Measurements from ENCODE around the gene RITA1.

Gene RITA1

DNA sequence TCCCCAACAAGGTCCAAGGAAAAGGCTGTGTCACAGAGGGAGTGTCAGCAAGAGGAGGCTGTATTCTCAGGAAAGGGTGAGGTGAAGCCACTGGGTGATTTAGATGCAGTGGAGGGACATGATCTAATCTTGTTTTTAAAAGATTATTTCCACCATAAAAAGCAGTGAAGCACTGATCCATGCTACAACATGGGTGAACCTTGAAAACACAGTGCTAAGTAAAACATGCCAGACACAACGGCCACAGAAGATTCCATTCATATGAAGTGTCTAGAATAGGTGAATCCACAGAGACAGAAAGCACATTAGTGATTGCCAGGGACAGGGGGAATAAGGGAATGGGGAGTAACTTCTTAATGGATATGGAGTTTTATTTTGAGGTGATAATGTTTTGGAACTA is 12.8 kb downstream of the RITA1 start:
- H3F3A ChIP-seq (ENCODE audit: control insufficient read depth, insufficient read depth), result peaks cover 11% of the 10 kb centered on the region
- no peaks in the 10 kb centered on the region for H4K20me1 ChIP-seq (ENCODE audit: control insufficient read depth, insufficient read depth, low read depth, low read length)
- no peaks in the 10 kb centered on the region for H3K9me2 ChIP-seq (replicated peaks; ENCODE audit: control insufficient read depth, low read length)
- no peak overlapping the region for H3K4me3 ChIP-seq (ENCODE audit: low read length)
- TF ChIP-seq EZH2phosphoT487 (IDR thresholded peaks at IDR 0.05; ENCODE audit: borderline replicate concordance, low read length), result no peak
- TF ChIP-seq, protein P1, sequence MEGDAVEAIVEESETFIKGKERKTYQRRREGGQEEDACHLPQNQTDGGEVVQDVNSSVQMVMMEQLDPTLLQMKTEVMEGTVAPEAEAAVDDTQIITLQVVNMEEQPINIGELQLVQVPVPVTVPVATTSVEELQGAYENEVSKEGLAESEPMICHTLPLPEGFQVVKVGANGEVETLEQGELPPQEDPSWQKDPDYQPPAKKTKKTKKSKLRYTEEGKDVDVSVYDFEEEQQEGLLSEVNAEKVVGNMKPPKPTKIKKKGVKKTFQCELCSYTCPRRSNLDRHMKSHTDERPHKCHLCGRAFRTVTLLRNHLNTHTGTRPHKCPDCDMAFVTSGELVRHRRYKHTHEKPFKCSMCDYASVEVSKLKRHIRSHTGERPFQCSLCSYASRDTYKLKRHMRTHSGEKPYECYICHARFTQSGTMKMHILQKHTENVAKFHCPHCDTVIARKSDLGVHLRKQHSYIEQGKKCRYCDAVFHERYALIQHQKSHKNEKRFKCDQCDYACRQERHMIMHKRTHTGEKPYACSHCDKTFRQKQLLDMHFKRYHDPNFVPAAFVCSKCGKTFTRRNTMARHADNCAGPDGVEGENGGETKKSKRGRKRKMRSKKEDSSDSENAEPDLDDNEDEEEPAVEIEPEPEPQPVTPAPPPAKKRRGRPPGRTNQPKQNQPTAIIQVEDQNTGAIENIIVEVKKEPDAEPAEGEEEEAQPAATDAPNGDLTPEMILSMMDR (IDR thresholded peaks at IDR 0.05; ENCODE audit: low read depth, low read length, poor library complexity, severe bottlenecking), result no peak
- no peak overlapping the region for H3K4me2 ChIP-seq (ENCODE audit: low read length)
- H3K36me3 ChIP-seq (ENCODE audit: control insufficient read depth, low read length), result peaks cover 41% of the 10 kb centered on the region
- peaks cover 13% of the 10 kb centered on the region for H3K79me2 ChIP-seq (ENCODE audit: control insufficient read depth, low read length)
- peak overlapping the region; percentile 47 for H3K27ac ChIP-seq (ENCODE audit: low read depth, low read length)
- no peaks in the 10 kb centered on the region for H3K27me3 ChIP-seq (ENCODE audit: control insufficient read depth, low read length)
- H3K4me1 ChIP-seq (ENCODE audit: control insufficient read depth, low read length), result peaks cover 46% of the 10 kb centered on the region
- no peaks in the 10 kb centered on the region for H3K9me3 ChIP-seq (ENCODE audit: control insufficient read depth, insufficient read depth, low read length)

DNA sequence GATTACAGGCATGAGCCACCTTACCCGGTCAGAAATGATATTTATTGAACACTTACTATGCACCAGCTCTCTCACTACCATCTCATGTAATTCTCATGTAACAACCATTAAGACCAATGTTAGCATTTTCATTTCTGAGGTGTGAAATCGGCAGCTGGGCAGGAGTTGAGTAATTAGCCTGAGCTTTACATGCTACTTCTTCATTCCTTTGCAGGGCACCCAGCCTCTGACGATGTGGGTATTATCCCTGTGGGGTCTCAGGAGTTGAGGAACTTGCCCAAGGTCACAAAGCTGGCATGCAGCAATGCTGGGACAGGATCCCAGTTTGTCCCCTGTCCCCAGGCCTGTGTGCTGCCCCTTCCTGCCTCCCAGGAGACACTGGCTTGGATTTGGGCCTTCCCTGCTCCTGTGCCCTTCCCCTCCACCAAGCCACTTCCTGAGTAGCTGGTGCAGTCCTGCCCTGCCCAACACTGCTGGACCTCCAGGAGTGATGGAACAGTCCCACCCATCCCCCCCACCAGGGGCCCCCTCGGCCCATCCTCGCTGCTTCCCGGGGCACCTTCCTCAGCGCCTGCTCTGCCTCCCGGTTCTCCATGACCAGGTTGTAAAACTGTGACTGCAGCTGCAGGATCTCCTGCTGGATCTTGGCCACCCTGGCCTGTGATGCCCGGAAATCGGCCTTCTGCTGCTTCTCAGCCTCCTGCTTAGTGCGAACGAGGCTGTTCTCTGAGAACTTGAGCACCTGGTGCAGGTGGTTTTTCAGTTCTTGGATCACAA is 14.7 kb downstream of the RITA1 start:
- TF ChIP-seq, protein P1 (IDR thresholded peaks at IDR 0.05; ENCODE audit: low read depth, low read length, poor library complexity, severe bottlenecking), result no peak
- TF ChIP-seq EZH2phosphoT487 (IDR thresholded peaks at IDR 0.05; ENCODE audit: borderline replicate concordance, low read length), result no peak
- peaks cover 59% of the 10 kb centered on the region for H3K4me1 ChIP-seq (ENCODE audit: control insufficient read depth, low read length)
- no peaks in the 10 kb centered on the region for H4K20me1 ChIP-seq (ENCODE audit: control insufficient read depth, insufficient read depth, low read depth, low read length)
- H3K9me3 ChIP-seq (ENCODE audit: control insufficient read depth, insufficient read depth, low read length), result no peaks in the 10 kb centered on the region
- H3K4me3 ChIP-seq (ENCODE audit: low read length), result no peak overlapping the region
- peaks cover 19% of the 10 kb centered on the region for H3K79me2 ChIP-seq (ENCODE audit: control insufficient read depth, low read length)
- H3K27me3 ChIP-seq (ENCODE audit: control insufficient read depth, low read length), result no peaks in the 10 kb centered on the region
- no peak overlapping the region for H3K27ac ChIP-seq (ENCODE audit: low read depth, low read length)
- no peaks in the 10 kb centered on the region for H3K9me2 ChIP-seq (replicated peaks; ENCODE audit: control insufficient read depth, low read length)
- H3F3A ChIP-seq (ENCODE audit: control insufficient read depth, insufficient read depth), result peaks cover 8% of the 10 kb centered on the region
- H3K4me2 ChIP-seq (ENCODE audit: low read length), result no peak overlapping the region
- H3K36me3 ChIP-seq (ENCODE audit: control insufficient read depth, low read length), result peaks cover 53% of the 10 kb centered on the region

DNA sequence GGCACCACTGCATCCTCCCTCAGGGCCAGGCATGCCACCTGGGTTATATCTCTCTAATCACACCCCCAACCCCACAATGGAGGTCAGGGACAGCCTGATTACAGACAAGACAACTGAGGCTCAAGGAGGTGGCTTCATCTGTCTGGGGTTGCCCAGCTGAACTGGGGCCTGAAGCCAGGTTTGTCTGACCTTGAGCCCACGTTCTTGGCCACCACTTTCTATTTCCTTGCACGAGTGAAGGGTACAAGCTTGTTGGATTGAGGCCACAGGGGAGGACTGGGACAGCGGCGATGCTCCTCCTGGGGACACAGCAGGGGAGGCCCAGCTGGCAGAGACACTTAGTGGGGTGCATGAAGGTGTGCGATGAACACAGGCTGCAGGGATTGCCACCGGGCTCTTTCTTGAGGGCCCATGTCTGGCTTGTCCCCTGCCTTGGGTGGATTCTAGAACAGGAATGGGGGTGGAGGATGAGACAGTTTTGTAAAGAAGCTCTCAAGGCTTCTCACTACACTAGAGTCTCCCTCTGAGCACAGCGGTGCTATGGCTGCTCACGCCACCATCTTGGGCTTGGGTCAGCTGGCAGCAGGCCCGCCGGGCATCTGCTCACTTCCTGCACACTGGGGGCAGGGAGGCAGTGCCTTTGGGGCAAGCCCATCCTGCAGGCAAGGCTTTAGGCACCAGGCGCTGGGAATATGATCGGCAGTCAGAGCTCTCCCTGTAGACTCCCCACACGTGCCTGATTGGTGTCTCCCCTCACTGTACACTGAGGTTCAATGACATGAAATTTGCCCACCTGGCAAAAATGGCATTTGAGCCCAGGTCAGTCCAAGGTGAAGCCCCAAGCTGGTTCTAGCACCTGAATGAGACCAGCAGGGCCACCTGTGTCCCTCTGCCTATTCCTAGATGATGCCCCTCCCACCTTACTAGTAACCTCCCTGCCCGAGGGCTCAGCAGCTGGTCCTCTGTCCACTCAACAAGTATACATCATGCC is 16.0 kb downstream of the RITA1 start:
- Histone ChIP-seq H3K4me1 (ENCODE audit: control insufficient read depth, low read length) (peaks cover 70% of the 10 kb centered on the region), H3K9me3 (ENCODE audit: control insufficient read depth, insufficient read depth, low read length) (no peaks in the 10 kb centered on the region), H4K20me1 (ENCODE audit: control insufficient read depth, insufficient read depth, low read depth, low read length) (no peaks in the 10 kb centered on the region), H3K27me3 (ENCODE audit: control insufficient read depth, low read length) (no peaks in the 10 kb centered on the region), H3K9me2 (replicated peaks; ENCODE audit: control insufficient read depth, low read length) (no peaks in the 10 kb centered on the region), H3K79me2 (ENCODE audit: control insufficient read depth, low read length) (peaks cover 23% of the 10 kb centered on the region), H3K4me2 (ENCODE audit: low read length) (no peak overlapping the region), H3K36me3 (ENCODE audit: control insufficient read depth, low read length) (peaks cover 58% of the 10 kb centered on the region), H3F3A (ENCODE audit: control insufficient read depth, insufficient read depth) (peaks cover 8% of the 10 kb centered on the region), H3K27ac (ENCODE audit: low read depth, low read length) (no peak overlapping the region), H3K4me3 (ENCODE audit: low read length) (no peak overlapping the region)
- TF ChIP-seq, protein P1 (IDR thresholded peaks at IDR 0.05; ENCODE audit: low read depth, low read length, poor library complexity, severe bottlenecking), result no peak
- TF ChIP-seq EZH2phosphoT487 (IDR thresholded peaks at IDR 0.05; ENCODE audit: borderline replicate concordance, low read length), result no peak
